ENCODE results near the gene ZDHHC17.

Gene ZDHHC17

GRCh38 chr12:76820888-76821482 is 57.1 kb downstream of the ZDHHC17 start:
- FAIRE-seq = peak; percentile 39

- no peak for FAIRE-seq
Observed at GRCh38 chr12:76830436-76830835, 66.5 kb downstream of the ZDHHC17 start.

GRCh38 chr12:76836633-76837032 is 72.7 kb downstream of the ZDHHC17 start:
- no peak for FAIRE-seq

GRCh38 chr12:76847260-76847659 is 83.3 kb downstream of the ZDHHC17 start:
- FAIRE-seq = no peak

- no peak for FAIRE-seq
Observed at GRCh38 chr12:76848132-76848531, 84.2 kb downstream of the ZDHHC17 start.

GRCh38 chr12:76852106-76852505 is 88.2 kb downstream of the ZDHHC17 start:
- FAIRE-seq = no peak

GRCh38 chr12:76855271-76855670 is 91.4 kb downstream of the ZDHHC17 start:
- no peak for FAIRE-seq

- no peak for FAIRE-seq
Observed at GRCh38 chr12:76856018-76856644, 92.2 kb downstream of the ZDHHC17 start.

GRCh38 chr12:76859611-76860010 is 95.7 kb downstream of the ZDHHC17 start:
- no peak for FAIRE-seq

GRCh38 chr12:76860256-76860655 is 96.3 kb downstream of the ZDHHC17 start:
- FAIRE-seq = no peak

GRCh38 chr12:76863005-76863670 is 99.2 kb downstream of the ZDHHC17 start:
- peak; percentile 64 for FAIRE-seq

- FAIRE-seq = no peak
Observed at GRCh38 chr12:76863837-76864236, 99.9 kb downstream of the ZDHHC17 start.

- no peak for FAIRE-seq
Observed at GRCh38 chr12:76864791-76865400, 101.0 kb downstream of the ZDHHC17 start.

- no peak for FAIRE-seq
Observed at GRCh38 chr12:76866151-76866567, 102.2 kb downstream of the ZDHHC17 start.

- FAIRE-seq = no peak
Observed at GRCh38 chr12:76866726-76867125, 102.8 kb downstream of the ZDHHC17 start.

- no peak for FAIRE-seq
Observed at GRCh38 chr12:76871082-76871481, 107.2 kb downstream of the ZDHHC17 start.

- FAIRE-seq = no peak
Observed at GRCh38 chr12:76871742-76872141, 107.8 kb downstream of the ZDHHC17 start.

- no peak for FAIRE-seq
Observed at GRCh38 chr12:76872415-76872814, 108.5 kb downstream of the ZDHHC17 start.

- FAIRE-seq = no peak
Observed at GRCh38 chr12:76874027-76874426, 110.1 kb downstream of the ZDHHC17 start.

- FAIRE-seq = no peak
Observed at GRCh38 chr12:76874491-76875190, 110.7 kb downstream of the ZDHHC17 start.

GRCh38 chr12:76876696-76877229 is 112.8 kb downstream of the ZDHHC17 start:
- no peak for FAIRE-seq

- no peak for FAIRE-seq
Observed at GRCh38 chr12:76878099-76878898, 114.4 kb downstream of the ZDHHC17 start.

All from endometrium (tissue), 2 donors.